AG08395 (cell line): ENCODE measurements around the gene SLC2A4RG.

Experiments
- DNase-seq: peaks from one replicate; pipeline ENCODE4 v3.0.0; 2012; ENCODE audit warnings: mixed read lengths, low spot score

Gene SLC2A4RG

GRCh38 chr20:63739130-63740069 lies at the start of gene SLC2A4RG:
SLC2A4RG (plus strand) TSS chr20:63739776; CDS start chr20:63739913, 137 bp downstream.
- DNase-seq, result peak; percentile 98

GRCh38 chr20:63690003-63690897 lies 49.3 kb upstream of the SLC2A4RG start:
- no peak for DNase-seq

- no peak for DNase-seq
These were observed 48.5 kb upstream of the SLC2A4RG start for GRCh38 chr20:63690898-63691710.

GRCh38 chr20:63691711-63692435 lies 47.7 kb upstream of the SLC2A4RG start:
- no peak for DNase-seq

GRCh38 chr20:63692436-63693082 lies 47.0 kb upstream of the SLC2A4RG start:
- peak; percentile 48 for DNase-seq

GRCh38 chr20:63693083-63693732 lies 46.4 kb upstream of the SLC2A4RG start:
- no peak for DNase-seq

DNA sequence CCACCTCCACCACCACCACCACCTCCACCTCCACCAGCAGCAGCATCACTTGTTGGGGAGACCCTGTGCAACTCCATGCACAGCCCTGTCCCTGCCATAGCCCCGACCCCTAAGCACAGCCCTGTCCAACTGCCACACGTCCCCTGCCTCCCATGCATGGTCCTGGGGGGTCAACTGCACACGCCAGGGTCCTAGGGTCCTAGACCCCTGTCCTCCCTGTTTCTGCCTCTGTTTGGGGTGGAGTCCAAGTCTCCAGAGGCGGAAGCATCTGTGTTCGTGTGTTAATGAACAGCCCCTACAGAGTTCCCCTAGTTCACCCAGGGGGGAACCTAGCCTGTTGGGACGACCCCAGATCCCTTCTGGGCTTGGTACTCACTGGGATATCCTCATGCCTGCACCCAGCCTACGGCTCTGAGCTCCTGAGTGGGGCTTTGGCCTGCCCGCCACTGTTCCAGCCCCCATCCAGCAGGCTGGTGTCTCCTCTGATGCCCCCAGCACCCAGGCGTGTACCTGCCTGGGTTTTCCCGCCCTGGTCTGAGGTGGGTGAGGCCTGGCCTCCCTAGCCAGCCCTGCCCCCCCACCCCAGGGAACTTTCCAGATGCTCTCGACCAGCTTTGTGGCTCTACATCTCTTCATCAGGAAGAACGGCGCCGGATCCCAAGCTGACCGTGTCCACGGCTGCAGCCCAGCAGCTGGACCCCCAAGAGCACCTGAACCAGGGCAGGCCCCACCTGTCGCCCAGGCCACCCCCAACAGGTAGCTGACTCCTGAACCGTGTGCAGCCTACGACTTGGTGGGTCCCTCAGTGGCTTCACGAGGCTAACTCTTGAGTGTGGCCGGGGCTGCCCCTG lies 45.6 kb upstream of the SLC2A4RG start:
- DNase-seq, result no peak

DNA sequence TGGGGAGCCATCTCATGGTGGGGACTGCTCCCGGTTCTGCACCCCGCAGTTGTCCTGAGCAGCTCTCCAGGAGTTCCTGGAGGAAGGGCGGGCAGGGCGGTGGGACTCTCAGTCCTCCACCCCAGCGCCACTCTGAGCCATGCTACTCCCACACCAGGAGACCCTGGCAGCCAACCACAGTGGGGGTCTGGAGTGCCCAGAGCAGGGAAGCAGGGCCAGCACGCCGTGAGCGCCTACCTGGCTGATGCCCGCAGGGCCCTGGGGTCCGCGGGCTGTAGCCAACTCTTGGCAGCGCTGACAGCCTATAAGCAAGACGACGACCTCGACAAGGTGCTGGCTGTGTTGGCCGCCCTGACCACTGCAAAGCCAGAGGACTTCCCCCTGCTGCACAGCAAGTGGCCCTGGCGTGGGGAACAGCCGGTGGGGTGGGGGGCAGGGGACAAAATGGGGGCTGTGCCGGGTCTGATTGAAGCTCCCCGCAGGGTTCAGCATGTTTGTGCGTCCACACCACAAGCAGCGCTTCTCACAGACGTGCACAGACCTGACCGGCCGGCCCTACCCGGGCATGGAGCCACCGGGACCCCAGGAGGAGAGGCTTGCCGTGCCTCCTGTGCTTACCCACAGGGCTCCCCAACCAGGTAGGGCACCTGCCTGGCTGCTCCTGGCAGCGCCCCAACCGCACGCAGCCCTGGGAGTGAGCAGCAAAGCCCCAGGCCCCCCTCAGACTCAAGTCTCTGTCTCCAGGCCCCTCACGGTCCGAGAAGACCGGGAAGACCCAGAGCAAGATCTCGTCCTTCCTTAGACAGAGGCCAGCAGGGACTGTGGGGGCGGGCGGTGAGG lies 44.8 kb upstream of the SLC2A4RG start:
- DNase-seq, result no peak

DNA sequence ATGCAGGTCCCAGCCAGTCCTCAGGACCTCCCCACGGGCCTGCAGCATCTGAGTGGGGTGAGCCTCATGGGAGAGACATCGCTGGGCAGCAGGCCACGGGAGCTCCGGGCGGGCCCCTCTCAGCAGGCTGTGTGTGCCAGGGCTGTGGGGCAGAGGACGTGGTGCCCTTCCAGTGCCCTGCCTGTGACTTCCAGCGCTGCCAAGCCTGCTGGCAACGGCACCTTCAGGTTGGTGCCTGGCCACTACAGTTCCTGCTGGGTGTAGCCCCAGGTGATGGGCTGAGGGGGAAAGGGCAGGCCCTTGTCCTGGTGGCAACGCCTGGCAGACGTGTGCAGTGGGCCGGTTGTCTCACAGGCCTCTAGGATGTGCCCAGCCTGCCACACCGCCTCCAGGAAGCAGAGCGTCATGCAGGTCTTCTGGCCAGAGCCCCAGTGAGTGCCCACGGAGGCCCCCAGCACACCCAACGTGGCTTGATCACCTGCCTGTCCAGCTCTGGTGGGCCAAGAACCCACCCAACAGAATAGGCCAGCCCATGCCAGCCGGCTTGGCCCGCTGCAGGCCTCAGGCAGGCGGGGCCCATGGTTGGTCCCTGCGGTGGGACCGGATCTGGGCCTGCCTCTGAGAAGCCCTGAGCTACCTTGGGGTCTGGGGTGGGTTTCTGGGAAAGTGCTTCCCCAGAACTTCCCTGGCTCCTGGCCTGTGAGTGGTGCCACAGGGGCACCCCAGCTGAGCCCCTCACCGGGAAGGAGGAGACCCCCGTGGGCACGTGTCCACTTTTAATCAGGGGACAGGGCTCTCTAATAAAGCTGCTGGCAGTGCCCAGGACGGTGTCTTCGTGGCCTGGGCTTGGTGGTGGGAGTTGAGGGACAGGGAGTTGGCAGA lies 43.9 kb upstream of the SLC2A4RG start:
- no peak for DNase-seq

DNA sequence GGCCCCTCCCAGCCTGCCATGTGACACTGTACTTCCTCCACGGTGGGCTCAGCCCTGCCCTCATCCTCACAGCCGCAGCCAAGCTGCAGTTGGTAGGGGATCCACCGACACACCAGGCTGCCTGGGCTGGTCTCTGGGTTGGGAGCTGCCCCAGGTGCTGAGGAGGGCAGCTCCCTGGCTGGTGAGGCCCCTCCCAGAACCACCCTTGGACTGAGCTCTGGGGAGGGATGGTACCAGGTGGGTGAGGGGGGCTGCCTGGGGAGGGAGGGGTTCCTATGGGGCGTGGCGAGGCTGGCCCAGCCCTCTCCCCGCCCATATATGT lies 43.3 kb upstream of the SLC2A4RG start:
- DNase-seq, result no peak

DNA sequence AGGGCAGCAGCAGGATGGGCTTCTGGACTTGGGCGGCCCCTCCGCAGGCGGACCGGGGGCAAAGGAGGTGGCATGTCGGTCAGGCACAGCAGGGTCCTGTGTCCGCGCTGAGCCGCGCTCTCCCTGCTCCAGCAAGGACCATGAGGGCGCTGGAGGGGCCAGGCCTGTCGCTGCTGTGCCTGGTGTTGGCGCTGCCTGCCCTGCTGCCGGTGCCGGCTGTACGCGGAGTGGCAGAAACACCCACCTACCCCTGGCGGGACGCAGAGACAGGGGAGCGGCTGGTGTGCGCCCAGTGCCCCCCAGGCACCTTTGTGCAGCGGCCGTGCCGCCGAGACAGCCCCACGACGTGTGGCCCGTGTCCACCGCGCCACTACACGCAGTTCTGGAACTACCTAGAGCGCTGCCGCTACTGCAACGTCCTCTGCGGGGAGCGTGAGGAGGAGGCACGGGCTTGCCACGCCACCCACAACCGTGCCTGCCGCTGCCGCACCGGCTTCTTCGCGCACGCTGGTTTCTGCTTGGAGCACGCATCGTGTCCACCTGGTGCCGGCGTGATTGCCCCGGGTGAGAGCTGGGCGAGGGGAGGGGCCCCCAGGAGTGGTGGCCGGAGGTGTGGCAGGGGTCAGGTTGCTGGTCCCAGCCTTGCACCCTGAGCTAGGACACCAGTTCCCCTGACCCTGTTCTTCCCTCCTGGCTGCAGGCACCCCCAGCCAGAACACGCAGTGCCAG lies 42.8 kb upstream of the SLC2A4RG start, which contains the start of gene TNFRSF6B:
Gene TNFRSF6B, plus strand, starts transcription at position 25 of the 729 bp plus-strand sequence. Its CDS starts 116 bp downstream, at position 141.
- DNase-seq, result no peak

DNA sequence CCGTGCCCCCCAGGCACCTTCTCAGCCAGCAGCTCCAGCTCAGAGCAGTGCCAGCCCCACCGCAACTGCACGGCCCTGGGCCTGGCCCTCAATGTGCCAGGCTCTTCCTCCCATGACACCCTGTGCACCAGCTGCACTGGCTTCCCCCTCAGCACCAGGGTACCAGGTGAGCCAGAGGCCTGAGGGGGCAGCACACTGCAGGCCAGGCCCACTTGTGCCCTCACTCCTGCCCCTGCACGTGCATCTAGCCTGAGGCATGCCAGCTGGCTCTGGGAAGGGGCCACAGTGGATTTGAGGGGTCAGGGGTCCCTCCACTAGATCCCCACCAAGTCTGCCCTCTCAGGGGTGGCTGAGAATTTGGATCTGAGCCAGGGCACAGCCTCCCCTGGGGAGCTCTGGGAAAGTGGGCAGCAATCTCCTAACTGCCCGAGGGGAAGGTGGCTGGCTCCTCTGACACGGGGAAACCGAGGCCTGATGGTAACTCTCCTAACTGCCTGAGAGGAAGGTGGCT lies 42.2 kb upstream of the SLC2A4RG start:
- DNase-seq, result no peak

GRCh38 chr20:63697868-63698545 lies 41.6 kb upstream of the SLC2A4RG start:
- no peak for DNase-seq

- DNase-seq, result peak; percentile 93
These were observed 40.7 kb upstream of the SLC2A4RG start for GRCh38 chr20:63698739-63699465.
